GM23248 (cell line): Measurements from ENCODE around the gene ASAP2.

Experiments used
- EZH2 ChIP-seq: fragments of 200-600 bp; sonication (generic); IDR thresholded peaks from 2 replicates; pipeline ENCODE4 v1.6.1; 2018; ENCODE audit warnings: antibody characterized with exemption, mild to moderate bottlenecking; ENCODE audit not compliant: insufficient read depth, poor library complexity, severe bottlenecking
- EZH2phosphoT487 ChIP-seq: fragments of 200-600 bp; sonication (generic); IDR thresholded peaks from 2 replicates; pipeline ENCODE4 v1.6.1; 2018; ENCODE audit warnings: antibody characterized with exemption, moderate library complexity, mild to moderate bottlenecking, low read depth; ENCODE audit not compliant: insufficient read depth

DNA sequence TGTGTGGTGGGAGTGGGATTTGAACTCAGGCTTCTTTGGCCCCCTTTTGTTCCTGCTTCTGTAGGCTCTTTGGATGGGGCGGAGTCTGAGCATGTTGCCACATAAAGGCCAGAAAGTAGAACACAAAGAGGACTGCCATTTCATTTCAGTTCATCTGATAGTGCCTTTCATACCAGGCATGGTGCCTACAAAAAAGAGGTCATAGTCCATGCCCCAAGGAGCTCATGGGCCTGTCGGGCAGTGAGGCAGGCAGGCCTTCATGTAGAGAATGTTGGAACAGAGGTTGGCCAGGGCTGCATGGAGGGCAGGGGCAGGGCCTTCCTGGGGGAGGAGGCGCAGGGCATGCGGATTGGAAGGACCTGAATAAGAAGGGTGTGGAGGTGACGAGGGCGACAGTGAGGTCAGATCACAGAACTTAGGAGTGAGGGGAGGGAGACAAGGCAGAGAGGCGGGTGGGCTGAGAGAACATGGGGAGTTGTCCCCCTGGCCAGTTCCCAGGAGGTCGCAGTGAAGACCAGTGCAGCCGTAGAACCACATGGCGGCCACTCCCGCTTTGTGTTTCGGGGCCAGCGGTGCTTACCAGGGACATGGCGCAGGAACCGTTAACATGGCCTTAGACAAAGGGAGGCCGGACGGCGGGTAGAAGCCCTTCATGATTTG lies 167.6 kb downstream of the ASAP2 start:
- TF ChIP-seq EZH2phosphoT487 (no peak), EZH2 (no peak)
